Central memory CD8-positive, alpha-beta T cell (primary cell): Measurements from ENCODE around the gene EPHA6.
"Not testable (repeated sequence)": the region's sequence is repeated elsewhere in the genome, so short reads cannot be mapped to it uniquely, and the experiment has no call there.

Experiments
- ATAC-seq: fragments of 150-1000 bp; cut with Tn5 transposase; replicated peaks from 2 replicates; pipeline ENCODE4 v1.10.0; 2022; ENCODE audit warnings: mild to moderate bottlenecking, moderate FRiP score, moderate number of reproducible peaks; ENCODE audit not compliant: poor library complexity, severe bottlenecking; ENCODE audit errors: extremely low read depth
- DNase-seq, 2 donors: peaks; one replicate each; pipeline ENCODE4 v3.0.0; 2021; ENCODE audit warnings: low spot score in 2 of 2
- H3K27ac Mint-ChIP-seq: one replicate; pipeline ENCODE4 v1.8.0; 2022; ENCODE audit warnings: low read depth, mild to moderate bottlenecking, moderate library complexity, mixed read lengths
- H3K27me3 Mint-ChIP-seq: one replicate; pipeline ENCODE4 v1.8.0; 2022; ENCODE audit warnings: mixed read lengths
- H3K36me3 Mint-ChIP-seq: one replicate; pipeline ENCODE4 v1.8.0; 2022; ENCODE audit warnings: mild to moderate bottlenecking, moderate library complexity, mixed read lengths; ENCODE audit not compliant: insufficient read depth
- H3K4me1 Mint-ChIP-seq: one replicate; pipeline ENCODE4 v1.8.0; 2022; ENCODE audit warnings: mixed read lengths
- H3K4me3 Mint-ChIP-seq: one replicate; pipeline ENCODE4 v1.8.0; 2022; ENCODE audit warnings: mild to moderate bottlenecking, moderate library complexity, mixed read lengths
- H3K9me3 Mint-ChIP-seq: one replicate; pipeline ENCODE4 v1.8.0; 2022; ENCODE audit warnings: mixed read lengths

Gene EPHA6

GRCh38 chr3:96958856-96959255 lies 144.5 kb downstream of the EPHA6 start:
- ATAC-seq (no peak), DNase-seq (no peak)
- Mint-ChIP-seq H3K4me1 (no peaks in the 10 kb centered on the region), H3K9me3 (peaks cover 12% of the 10 kb centered on the region), H3K27ac (no peak overlapping the region), H3K36me3 (no peaks in the 10 kb centered on the region), H3K27me3 (no peaks in the 10 kb centered on the region), H3K4me3 (no peak overlapping the region)

DNA sequence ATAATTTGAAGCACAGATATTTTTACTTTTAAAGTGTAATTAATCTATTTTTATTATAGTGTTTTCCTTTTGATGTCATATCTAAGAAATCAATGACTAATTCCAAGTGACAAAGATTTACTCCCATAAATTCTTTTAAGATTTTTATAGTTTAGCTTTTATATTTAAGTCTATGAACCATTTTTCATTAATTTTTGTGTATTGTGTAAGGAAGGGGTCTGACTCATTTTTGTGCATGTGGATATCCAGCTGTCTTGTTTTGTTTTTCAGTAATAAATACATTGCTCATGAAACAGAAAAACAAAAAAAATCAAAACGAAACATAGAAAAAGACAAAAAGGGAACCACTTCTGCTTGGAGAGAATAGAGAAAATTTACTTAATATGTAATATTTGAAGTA lies 145.1 kb downstream of the EPHA6 start:
- DNase-seq (no peak), ATAC-seq (no peak)
- no peaks in the 10 kb centered on the region for H3K27me3 Mint-ChIP-seq
- H3K4me1 Mint-ChIP-seq = no peaks in the 10 kb centered on the region
- H3K4me3 Mint-ChIP-seq = no peak overlapping the region
- H3K36me3 Mint-ChIP-seq = no peaks in the 10 kb centered on the region
- no peak overlapping the region for H3K27ac Mint-ChIP-seq
- peaks cover 12% of the 10 kb centered on the region for H3K9me3 Mint-ChIP-seq

- Mint-ChIP-seq H3K27me3 (no peaks in the 10 kb centered on the region), H3K36me3 (no peaks in the 10 kb centered on the region), H3K4me3 (no peak overlapping the region), H3K27ac (no peak overlapping the region), H3K4me1 (no peaks in the 10 kb centered on the region), H3K9me3 (peaks cover 12% of the 10 kb centered on the region)
- no peak for DNase-seq
- no peak for ATAC-seq
Measured at GRCh38 chr3:96959901-96960641, 145.7 kb downstream of the EPHA6 start.

DNA sequence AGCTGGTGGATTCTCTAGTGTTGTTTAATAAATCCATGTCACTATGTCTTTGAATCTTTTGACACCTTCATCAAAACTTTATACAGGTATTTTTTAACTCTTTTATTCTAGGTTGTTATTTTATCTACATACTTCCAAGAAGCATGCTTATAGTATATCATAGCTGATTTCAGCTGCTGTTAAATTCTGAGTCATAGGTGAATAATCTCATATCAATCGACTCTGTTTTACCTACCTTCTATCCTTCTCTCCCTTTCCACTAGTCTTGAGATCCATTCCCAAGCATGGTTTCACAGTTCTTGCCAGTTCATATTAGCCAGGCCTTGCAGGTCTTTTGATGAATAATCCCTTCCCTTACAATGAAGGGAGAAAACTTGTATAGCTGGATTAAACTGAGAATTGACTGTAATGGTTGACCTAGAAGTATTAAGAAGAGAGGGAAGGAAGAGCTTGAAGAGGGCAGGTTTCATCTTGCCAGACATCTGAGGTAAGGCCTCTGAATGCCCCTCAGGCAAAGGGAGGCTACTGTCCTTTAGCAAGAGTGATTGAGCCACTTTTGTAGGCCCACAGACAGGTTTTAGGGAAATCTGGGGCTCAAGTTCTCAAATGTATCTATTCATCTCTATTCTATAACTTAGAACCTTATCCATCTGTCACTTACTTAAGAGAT lies 146.4 kb downstream of the EPHA6 start:
- no peaks in the 10 kb centered on the region for H3K27me3 Mint-ChIP-seq
- ATAC-seq (no peak), DNase-seq (no peak)
- no peak overlapping the region for H3K4me3 Mint-ChIP-seq
- H3K9me3 Mint-ChIP-seq = peaks cover 12% of the 10 kb centered on the region
- H3K4me1 Mint-ChIP-seq = no peaks in the 10 kb centered on the region
- no peak overlapping the region for H3K27ac Mint-ChIP-seq
- no peaks in the 10 kb centered on the region for H3K36me3 Mint-ChIP-seq

DNA sequence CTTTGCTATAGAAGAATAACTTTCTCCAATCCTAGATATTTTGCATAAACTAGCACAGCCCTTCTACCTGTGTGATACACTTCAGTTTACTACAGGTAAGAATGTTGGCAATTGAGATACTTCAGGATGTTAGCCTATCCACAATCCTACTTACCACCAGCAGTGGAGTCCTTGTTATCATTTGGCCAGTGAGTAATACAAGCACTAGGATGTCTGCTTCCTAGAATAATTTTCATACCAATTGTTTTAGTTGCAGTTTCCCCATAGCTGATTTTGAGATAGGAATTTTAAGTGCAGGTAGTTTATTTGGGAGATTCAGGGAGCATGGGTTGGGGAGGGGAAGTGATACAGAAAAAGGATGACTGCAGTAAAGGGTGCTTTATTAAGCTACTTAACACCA lies 147.2 kb downstream of the EPHA6 start:
- no peak for DNase-seq
- no peaks in the 10 kb centered on the region for H3K36me3 Mint-ChIP-seq
- no peak for ATAC-seq
- H3K9me3 Mint-ChIP-seq = peaks cover 12% of the 10 kb centered on the region
- no peak overlapping the region for H3K27ac Mint-ChIP-seq
- no peaks in the 10 kb centered on the region for H3K4me1 Mint-ChIP-seq
- no peak overlapping the region for H3K4me3 Mint-ChIP-seq
- H3K27me3 Mint-ChIP-seq = no peaks in the 10 kb centered on the region

GRCh38 chr3:96966181-96966929 lies 152.0 kb downstream of the EPHA6 start:
- DNase-seq (no peak), ATAC-seq (no peak)
- Mint-ChIP-seq H3K4me1 (no peaks in the 10 kb centered on the region), H3K36me3 (no peaks in the 10 kb centered on the region), H3K9me3 (peaks cover 3% of the 10 kb centered on the region), H3K27ac (no peak overlapping the region), H3K4me3 (no peak overlapping the region), H3K27me3 (no peaks in the 10 kb centered on the region)

- Mint-ChIP-seq H3K27ac (no peak overlapping the region), H3K4me3 (no peak overlapping the region), H3K36me3 (no peaks in the 10 kb centered on the region), H3K9me3 (peaks cover 5% of the 10 kb centered on the region), H3K4me1 (no peaks in the 10 kb centered on the region), H3K27me3 (no peaks in the 10 kb centered on the region)
- DNase-seq (no peak), ATAC-seq (no peak)
Measured at GRCh38 chr3:96970211-96970610, 155.8 kb downstream of the EPHA6 start.

- Mint-ChIP-seq H3K9me3 (peaks cover 16% of the 10 kb centered on the region), H3K4me1 (no peaks in the 10 kb centered on the region)
Measured at GRCh38 chr3:96977671-96978070, 163.3 kb downstream of the EPHA6 start.

DNA sequence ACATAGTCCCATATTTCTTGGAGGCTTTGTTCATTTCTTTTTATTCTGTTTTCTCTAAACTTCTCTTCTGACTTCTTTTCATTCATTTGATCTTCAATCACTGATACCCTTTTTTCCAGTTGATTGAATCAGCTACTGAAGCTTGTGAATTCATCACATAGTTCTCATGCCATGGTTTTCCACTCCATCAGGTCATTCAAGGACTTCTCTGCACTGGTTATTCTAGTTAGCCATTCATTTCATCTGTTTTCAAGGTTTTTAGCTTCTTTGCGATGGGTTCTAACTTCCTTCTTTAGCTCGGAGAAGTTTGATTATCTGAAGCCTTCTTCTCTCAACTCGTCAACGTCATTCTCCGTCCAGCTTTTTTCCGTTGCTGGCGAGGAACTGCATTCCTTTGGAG lies 169.3 kb downstream of the EPHA6 start:
- H3K36me3 Mint-ChIP-seq, H3K4me1 Mint-ChIP-seq, H3K27me3 Mint-ChIP-seq, DNase-seq, H3K4me3 Mint-ChIP-seq, ATAC-seq, H3K27ac Mint-ChIP-seq: not testable (repeated sequence)
- peaks cover 18% of the 10 kb centered on the region for H3K9me3 Mint-ChIP-seq

More at GRCh38 chr3:96977671-96978070, 163.3 kb downstream of the EPHA6 start:
- Mint-ChIP-seq H3K36me3 (no peaks in the 10 kb centered on the region), H3K27me3 (no peaks in the 10 kb centered on the region), H3K4me3 (no peak overlapping the region), H3K27ac (no peak overlapping the region)
- ATAC-seq = no peak
- DNase-seq = no peak

DNA sequence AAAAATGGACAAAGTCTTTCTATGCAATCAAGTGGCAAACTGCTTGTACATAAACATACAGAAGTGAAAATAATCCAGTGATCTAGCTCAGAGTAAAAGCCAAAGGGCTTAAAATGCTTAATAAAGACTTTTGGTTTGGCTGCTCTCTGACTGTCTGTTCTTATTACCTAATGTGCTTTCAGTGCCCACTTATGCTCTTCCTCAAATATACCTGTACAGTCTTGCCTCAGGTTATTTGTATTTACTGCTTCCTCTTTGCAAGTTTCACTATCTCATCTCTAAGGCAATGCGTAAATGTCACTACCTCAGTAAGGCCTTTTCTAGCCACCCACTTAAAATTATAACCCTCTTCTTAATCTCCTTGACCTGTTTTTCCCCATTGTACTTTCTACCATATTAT lies 171.8 kb downstream of the EPHA6 start:
- Mint-ChIP-seq H3K27me3 (no peaks in the 10 kb centered on the region), H3K9me3 (peaks cover 23% of the 10 kb centered on the region), H3K4me1 (no peaks in the 10 kb centered on the region), H3K4me3 (no peak overlapping the region), H3K36me3 (no peaks in the 10 kb centered on the region), H3K27ac (no peak overlapping the region)
- ATAC-seq = no peak
- no peak for DNase-seq

GRCh38 chr3:96991231-96991630 lies 176.8 kb downstream of the EPHA6 start:
- Mint-ChIP-seq H3K4me3 (no peak overlapping the region), H3K27ac (no peak overlapping the region), H3K9me3 (peaks cover 23% of the 10 kb centered on the region), H3K4me1 (no peaks in the 10 kb centered on the region), H3K27me3 (no peaks in the 10 kb centered on the region), H3K36me3 (no peaks in the 10 kb centered on the region)
- DNase-seq (no peak), ATAC-seq (no peak)

GRCh38 chr3:96991800-96992365 lies 177.5 kb downstream of the EPHA6 start:
- DNase-seq = no peak
- H3K9me3 Mint-ChIP-seq = peaks cover 22% of the 10 kb centered on the region
- no peaks in the 10 kb centered on the region for H3K36me3 Mint-ChIP-seq
- H3K4me1 Mint-ChIP-seq = no peaks in the 10 kb centered on the region
- H3K4me3 Mint-ChIP-seq = no peak overlapping the region
- no peak for ATAC-seq
- H3K27ac Mint-ChIP-seq = no peak overlapping the region
- H3K27me3 Mint-ChIP-seq = no peaks in the 10 kb centered on the region
